ENCODE measurements around the gene TOMM5.
A peak's percentile ranks its signal among the peaks of the same experiment; 100 is the strongest.

The TOMM5 gene

DNA sequence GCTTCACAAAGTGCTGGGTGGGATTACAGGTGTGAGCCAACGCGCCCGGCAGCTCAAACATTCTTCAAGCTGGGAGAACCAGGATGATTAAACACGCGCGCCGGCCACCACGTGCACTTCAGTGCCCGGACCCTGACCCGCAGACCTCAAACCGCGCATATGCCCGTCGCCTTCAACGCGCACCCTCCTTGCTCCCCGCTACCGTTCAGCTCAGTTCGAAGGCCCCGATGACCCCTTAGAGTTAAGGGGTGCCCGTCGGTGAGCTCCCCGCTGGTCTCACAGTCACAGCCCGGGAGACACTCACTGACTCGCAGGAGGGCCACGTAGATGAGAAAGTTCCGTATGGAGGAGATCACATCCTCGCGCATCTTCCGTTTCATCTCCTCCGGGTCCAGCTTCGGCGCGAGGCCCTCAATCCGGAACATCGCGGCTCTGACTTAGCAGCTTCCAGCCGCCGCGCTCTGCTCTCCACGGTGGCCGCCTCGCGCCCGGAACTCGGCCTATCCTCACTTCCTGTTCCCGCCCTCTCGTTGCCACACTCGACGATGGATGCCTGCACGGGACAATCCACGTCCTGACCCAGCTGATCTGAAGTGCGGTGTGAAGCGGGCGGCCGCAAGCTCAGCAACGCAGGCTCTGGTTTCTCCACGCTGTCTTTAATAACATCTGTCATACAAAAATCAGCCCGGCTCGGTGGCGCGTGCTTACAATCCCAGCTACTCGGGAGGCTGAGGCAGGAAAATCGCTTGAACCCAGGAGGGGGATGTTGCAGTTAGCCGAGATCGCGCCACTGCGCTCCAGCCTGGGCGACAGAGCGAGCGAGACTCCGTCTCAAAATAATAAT lies at the start of gene TOMM5:
TSS of gene TOMM5 (minus strand) at position 490 of the 844 bp plus-strand sequence. CDS start at position 425, 65 bp downstream.
- peak; percentile 78 to 79 for DNase-seq (ENCODE audit: low read depth in 2 of 2, low spot score in 1 of 2)

DNA sequence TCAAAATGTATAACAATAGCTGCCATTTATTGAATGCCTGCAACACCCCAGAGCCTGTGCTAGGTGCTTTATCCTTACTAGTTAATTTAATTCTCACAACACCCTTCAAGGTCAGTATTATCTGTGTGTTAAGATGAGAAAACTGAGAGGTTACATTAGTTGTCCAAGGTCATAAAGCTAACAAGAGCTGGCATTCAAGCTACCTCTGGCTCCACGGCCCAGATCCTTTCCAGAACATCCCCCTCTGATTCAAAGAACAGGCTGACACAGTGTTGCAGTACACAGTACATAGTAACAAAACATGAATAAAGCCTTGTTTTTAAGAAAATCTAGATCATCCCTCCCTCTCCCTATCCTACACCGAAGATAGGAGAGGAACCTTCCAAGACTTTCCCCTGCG lies 48.9 kb upstream of the TOMM5 start:
- no peak for DNase-seq (ENCODE audit: low read depth in 2 of 2, low spot score in 1 of 2)

DNA sequence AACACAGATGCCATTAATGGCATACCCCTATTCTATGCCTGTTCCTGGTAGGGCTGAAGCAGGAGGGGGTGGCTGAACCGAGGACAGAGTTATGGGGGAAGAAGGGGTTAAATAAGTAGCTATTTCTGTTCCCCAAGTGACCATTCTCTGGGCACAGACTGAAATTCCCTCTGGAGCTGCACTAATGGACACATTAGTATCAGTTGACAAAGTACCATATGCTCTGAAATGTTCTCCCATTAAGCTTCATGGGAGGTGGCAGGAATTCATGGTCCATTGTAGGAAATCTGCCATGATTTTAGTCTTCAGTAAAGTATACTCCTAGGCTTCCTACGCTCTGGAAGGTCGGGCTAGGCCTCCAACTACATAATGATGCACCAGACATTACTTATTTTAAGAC lies 47.8 kb upstream of the TOMM5 start:
- no peak for DNase-seq (ENCODE audit: low read depth in 2 of 2, low spot score in 1 of 2)

DNA sequence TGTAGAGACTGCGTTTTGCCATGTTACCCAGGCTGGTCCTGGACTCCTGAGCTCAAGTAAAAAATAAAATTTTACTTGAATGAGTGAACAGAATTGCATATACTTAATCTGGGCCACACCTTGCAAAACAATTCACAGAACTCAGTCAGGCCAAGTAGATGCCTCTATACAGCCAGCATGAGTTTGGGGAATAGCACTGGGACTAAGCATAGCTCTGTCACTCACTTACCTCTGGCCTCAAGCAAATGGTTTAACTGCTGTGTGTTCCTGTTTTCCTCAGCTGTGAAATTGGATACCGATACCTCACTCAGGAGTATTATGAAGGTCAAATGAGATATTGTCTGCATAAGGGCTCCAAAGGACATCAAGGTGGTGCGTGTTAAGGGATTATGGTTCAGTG lies 47.4 kb upstream of the TOMM5 start:
- no peak for DNase-seq (ENCODE audit: low read depth in 2 of 2, low spot score in 1 of 2)

DNA sequence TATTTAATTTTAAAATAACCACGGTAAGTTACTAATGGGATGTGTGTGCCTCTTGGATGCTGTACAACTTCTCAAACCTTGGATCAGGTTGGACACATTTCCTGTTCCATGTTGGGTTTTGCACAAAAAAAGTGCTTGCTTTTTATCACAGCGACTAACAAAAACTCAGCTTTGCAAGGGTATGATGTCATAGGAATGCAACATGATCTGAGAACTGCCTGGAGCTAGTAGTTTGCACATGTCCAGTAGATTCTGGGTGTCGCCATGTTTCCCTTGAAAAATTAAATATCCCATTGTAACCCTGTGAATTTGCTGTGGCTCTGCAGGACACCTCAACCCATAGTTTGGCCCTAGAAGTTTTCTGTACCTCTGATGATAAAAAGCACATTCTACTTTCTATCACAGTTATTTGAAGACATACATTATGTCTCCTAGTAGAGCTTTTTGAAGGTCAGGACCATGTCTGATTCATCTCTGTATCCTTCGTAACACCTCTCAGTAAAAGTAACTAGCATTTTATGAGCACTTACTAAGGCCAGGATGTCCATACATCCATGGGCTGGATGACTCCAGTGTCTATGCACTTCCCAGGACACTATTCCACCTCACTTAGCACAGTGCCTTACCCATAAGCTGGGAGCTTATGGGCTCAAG lies 46.8 kb upstream of the TOMM5 start:
- DNase-seq (ENCODE audit: low read depth in 2 of 2, low spot score in 1 of 2), result no peak

DNA sequence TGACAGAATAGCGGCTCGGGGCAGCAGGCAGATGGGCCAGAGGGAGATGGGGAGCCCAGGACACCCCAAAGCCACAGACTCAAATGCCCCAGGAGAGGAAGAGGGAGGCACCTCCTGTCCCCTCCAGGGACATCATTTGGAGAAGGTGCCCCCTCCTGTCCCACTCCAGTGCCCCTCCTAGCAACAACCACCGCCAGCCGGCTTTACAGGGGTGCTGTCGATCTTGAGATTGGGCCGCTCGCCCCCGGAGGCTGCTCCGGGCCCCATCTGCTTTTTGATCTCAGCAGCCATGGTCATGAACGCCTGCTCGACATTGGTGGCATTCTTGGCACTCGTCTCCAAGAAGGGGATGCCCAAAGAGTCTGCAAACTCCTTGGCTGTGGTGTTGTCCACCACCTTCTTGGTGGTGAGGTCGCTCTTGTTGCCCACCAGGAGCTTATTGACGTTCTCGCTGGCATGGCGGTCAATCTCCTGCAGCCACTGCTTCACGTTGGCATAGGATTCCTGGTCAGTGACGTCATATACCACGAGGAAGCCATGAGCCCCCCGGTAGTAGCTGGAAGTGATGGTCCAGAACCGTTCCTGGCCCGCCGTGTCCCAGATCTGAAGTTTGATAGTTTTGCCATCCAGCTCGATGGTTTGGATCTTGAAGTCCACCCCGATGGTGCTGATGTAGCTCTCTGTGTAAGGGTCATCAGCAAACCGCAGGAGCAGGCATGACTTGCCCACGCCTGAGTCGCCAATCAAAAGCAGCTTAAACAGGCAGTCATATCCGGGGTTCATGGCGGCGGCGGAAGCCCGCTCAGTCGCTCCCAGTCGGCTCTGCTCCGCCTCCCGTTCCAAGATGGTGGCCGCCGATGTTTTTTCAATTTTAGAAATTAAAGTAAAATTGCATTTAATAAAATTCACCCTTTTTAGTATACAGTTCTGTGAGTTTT lies 44.4 kb upstream of the TOMM5 start:
- no peak for DNase-seq (ENCODE audit: low read depth in 2 of 2, low spot score in 1 of 2)

DNA sequence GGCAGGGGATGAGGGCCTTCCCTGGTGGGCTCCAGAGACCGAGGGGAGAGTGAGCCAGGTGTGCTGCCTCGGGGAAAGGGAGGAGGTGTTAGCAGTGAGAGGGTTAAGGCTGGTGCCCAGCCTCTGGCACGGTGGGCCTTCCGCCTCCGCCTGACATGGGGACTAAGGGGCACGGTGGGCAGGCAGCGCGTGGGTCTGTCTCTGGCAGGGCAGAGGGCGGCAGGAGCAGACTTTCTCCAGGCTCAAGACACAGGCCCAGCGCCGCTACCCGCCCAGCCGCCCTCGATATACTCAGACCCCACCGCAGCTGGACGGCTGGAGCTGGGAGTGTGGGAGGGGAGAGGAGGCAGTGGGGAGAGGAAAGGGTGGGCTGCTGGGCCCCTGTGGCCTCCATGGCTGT lies 43.4 kb upstream of the TOMM5 start:
- no peak for DNase-seq (ENCODE audit: low read depth in 2 of 2, low spot score in 1 of 2)

DNA sequence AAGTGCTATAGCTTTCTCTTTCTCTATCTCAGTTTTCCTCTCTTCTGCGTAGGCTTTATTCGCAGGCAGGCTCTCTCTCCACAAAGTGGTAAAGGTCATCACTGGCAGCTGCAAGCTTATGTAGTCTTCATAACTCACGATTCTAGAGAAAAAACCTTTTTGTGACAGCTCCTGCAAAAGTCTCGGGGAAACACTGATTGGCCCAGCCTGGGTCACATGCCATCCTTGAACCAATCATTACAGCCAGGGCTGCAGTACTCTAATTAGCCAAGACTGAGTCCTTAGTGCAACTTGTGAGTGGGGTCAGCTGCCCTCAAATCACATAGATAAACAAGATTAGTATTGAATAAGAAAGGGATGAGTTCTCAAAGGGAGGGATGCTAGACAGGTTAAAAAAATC lies 40.1 kb upstream of the TOMM5 start:
- DNase-seq (ENCODE audit: low read depth in 2 of 2, low spot score in 1 of 2), result no peak

DNA sequence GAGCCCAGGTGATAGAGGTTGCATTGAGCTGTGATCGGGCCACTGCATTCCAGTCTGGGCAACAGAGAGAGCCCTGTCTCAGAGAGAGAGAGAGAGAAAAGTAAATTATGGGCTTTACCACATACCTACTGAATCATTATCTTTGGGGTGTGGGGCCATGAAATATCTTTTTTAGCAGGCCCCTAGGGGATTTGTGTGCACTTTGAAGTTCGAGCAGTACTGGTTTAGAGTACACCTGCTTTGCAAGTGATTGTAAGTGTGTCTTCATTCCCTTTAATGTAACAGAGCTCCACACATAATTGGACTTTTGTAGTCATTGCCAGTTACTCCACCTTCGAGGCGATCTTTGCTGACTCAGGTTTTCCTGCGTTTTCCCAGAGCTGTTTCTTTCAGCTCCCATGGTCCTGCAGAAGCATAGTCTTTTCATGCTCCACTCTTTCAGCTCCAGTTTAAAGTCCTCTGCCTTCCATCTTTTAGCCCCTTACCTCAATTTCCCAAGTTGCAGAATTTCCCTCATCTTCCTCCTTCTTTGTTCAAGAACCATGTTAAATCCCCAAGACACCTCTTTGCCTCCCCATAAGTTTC lies 34.4 kb upstream of the TOMM5 start:
- DNase-seq (ENCODE audit: low read depth in 2 of 2, low spot score in 1 of 2), result no peak

DNA sequence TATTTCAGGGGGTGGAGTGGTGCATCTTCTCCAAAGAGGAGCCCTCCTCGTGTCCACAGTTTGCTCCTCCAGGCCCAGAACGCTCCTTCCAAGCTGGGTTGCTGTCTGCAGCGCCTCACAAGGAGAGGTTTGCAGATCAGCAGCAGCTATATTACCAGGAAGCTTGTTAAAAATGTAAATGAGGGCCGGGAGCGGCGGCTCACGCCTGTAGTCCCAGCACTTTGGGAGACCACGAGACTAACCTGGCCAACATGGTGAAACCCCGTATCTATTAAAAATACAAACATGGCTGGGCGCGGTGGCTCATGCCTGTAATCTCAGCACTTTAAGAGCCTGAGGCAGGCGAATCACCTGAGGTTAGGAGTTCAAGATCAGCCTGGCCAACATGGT lies 33.4 kb upstream of the TOMM5 start:
- no peak for DNase-seq (ENCODE audit: low read depth in 2 of 2, low spot score in 1 of 2)

DNA sequence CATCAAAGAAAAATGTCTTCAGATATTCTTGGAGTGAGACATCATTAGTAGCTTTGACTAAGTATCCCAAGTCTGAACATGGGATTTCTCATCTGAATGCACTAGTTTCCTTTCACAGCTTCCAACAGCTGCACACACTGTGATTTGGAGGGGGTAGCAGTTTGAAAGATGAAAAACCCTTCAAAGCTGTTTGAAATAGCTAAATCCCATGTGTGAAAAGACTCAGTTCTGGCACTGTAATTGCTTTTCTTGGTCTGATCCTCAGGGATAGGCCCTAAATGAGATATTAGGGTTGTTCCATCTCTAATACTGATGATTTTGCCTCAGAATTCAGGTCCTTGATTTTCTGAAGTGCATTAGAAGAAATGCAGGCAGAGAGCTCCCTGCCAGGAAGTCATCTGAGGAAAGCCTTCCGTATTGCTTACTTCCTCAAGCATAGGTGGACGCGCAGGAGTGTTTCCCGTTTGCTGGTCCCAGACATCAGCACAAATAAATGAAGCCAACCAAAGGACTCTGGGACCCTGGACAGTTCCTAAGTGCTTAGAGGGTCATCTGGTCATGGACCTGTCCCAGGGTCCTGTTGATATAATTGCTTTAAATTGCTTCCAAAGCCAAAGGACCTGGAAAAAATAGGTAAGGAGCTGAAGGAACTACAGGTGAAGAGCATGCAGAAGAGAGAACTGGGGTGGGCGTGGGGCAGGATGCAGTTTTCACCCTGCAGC lies 32.8 kb upstream of the TOMM5 start:
- no peak for DNase-seq (ENCODE audit: low read depth in 2 of 2, low spot score in 1 of 2)

DNA sequence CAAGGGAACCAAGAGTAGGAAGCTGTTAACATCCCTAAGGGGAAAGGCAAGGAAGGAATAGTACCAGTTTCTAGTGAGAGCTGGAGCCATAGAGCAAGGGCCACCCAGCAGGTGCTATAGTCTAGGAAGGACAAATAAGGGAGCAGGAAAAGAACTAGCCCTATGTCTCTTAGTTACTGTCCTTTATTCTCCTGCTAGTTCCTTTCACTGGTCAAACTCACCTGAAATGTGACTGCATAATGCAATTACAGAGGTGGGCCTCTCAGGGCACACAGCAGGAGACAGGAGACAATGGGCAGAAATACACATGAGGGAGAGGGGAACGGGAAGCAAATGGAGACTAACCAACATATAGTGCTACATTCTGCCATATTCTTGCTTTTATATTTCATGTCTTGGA lies 31.7 kb upstream of the TOMM5 start:
- no peak for DNase-seq (ENCODE audit: low read depth in 2 of 2, low spot score in 1 of 2)

DNA sequence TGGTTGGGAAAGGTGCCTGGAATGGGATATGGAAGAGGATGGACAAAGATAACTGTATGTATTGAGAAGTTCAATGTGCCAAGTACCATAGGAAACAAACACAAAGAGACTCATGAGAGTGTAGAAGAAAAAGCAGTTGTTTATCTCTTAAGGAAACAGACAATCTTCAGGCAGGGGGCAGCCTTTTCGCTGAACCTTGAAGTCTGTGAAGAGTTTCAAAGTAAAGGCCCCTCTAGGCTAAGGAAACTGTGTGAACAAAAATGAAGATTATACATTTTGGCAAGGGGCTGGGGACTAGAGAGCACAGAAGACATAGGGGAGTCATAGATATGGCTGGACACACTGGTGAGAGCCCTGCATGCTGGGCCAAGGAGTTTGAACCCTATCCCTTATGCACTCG lies 30.9 kb upstream of the TOMM5 start:
- DNase-seq (ENCODE audit: low read depth in 2 of 2, low spot score in 1 of 2), result no peak

DNA sequence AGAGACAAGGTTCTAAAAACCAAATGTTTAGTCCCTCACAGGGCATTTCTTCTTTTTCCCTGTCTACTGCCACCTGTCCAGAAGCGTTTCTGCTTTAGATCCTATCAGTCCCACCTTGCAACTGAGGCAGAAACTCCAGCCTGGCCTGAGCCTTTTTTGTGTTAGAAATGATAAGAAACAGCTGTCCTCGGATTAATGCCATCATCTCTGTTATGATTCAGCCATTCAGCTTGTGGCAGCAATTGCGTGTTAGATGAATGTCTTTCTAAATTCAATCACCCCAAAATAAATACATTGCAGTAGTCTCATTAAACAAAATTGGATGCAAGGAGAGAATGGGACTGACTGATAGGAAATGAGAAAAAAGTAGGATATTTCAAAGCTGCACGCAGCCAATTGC lies 30.1 kb upstream of the TOMM5 start:
- no peak for DNase-seq (ENCODE audit: low read depth in 2 of 2, low spot score in 1 of 2)

DNA sequence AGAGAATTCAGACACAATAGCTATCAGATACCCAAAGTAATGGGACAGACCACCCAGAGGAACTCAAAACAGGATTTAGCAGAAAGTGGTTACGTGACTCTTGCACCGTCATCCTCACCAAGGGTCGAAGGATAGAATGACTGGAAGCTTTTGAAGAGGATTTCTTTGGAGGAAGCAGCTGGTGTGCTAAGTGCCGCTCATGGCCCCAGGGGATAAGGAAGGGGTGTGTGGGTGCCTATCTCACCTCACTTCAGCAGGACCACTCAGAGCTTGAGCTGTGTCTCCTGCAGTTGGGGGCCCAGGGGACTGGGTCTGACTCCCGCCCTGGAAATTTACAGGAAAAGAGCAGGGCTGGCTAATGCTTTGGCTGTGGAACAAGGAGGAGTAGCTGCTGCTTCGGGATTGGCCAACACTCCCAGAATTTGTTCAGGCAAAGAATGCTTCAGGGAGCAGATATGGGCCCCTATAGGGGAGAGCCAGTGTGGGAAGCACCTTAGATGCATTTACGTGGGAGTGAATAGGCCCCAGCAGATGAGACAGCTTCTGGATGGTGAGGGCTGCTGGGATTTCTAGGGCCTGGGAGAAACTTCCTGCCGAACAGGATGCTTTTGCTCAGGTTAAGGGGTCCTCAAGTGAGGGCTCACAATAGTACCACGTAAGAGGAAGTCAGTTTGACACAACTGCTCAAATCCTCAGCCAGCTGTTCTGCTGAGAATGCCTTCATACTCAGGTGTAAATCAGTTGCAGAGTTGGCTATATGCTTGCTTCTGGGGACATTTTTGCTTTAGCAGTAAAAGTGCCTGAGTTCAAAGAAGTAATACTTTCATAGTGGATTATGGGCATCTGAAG lies 29.1 kb upstream of the TOMM5 start:
- DNase-seq (ENCODE audit: low read depth in 2 of 2, low spot score in 1 of 2), result no peak

DNA sequence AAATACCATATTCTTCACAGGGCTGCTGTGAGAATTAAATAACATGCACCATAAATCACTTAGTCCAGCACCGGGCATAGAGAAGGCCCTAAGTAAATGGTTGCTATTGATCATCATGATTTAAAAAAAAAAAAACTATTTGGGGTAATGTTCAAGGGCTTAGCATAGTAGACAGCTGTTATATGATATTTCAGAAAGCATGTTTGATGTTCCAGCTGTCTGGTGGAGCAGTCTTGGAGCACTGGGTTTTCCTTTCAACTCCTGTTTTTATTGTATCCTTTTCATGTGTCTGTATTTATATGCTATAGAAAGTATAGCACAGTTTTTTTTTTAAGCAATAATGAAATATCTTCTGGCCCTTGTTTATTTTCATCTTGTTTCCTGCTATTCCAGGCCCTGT lies 28.0 kb upstream of the TOMM5 start:
- DNase-seq (ENCODE audit: low read depth in 2 of 2, low spot score in 1 of 2), result no peak

DNA sequence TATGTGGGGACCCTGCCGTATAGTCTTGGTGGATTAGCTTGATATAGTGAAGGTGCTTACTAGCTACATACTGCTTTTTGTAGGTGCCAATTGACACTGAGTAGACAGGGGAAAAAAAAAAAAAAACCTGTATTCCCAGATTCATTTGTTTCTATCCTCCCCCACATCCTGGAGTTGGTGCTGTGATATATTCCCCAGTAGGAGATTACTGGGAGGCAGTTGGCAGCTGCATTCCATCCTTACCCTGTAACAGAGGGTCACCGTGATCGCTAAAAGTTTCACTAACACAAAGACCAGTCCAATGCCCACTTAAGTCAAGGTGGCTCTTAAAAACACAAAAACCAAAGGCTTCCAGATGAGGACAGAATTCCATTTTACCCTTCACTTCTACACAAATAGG lies 27.4 kb upstream of the TOMM5 start:
- no peak for DNase-seq (ENCODE audit: low read depth in 2 of 2, low spot score in 1 of 2)

DNA sequence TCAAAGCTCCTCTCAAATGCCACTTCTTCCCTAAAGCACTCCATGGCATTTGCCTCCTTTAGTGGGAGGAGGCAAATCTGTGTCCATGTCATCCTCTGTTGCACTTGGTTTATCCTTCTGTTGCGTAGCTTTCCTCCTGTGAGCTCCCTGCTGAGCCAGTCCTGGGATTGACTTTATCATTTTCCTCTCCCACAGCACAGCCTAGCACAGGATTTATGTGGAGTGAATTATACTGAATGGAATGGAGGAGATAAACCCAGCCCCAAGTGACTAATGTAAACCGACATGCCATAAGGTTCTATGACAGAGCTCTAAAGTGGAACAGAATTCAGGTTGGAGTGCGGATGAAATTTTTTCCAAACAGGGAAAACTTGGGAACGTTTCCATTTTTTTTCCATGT lies 26.4 kb upstream of the TOMM5 start:
- DNase-seq (ENCODE audit: low read depth in 2 of 2, low spot score in 1 of 2), result no peak

DNA sequence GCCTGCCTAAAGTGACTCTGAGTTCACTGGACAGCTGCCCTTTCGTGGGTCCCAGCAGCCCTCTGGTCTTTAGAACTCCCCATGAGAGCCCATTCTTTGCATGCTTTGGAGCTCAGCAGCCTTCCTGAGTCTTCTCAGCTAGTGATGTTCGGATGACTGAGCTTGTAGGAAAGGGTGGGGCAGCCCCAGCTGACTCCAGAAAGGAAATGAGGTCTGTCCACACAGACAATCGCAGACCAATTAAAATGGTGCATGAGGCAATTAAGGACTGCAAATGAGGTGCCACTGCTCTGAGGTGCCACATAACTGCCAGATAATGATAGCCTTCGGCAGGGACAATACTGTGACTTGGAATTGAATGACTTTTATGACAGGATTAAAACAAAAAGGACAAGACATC lies 25.4 kb upstream of the TOMM5 start:
- DNase-seq (ENCODE audit: low read depth in 2 of 2, low spot score in 1 of 2), result no peak

DNA sequence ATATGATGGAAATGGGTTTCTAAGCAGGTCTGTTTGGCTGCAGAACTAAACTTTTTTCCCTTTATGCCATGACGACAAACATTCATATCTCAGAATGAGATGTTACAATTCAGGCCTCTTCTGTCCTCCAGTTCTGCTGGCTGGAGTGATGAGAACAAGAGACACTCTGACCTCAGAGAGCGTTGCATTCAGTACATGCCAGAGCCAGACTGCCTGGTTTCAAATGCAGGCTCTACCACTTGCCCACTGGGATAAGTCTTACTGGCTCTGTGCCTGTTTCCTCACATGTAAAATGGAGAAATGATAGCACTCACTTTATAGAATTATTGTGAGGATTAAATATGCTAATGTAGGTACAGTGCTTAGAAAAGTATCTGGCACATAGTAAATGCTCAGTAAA lies 24.8 kb upstream of the TOMM5 start:
- DNase-seq (ENCODE audit: low read depth in 2 of 2, low spot score in 1 of 2), result no peak
